HG02610 (cell line): ENCODE measurements around the gene CCT8.

Experiments used
- ATAC-seq: cut with Tn5 transposase; IDR thresholded peaks from one replicate; pipeline ENCODE4 v1.9.1; 2021; ENCODE audit warnings: mild to moderate bottlenecking, moderate library complexity; ENCODE audit not compliant: unreplicated experiment

The CCT8 gene, protein sequence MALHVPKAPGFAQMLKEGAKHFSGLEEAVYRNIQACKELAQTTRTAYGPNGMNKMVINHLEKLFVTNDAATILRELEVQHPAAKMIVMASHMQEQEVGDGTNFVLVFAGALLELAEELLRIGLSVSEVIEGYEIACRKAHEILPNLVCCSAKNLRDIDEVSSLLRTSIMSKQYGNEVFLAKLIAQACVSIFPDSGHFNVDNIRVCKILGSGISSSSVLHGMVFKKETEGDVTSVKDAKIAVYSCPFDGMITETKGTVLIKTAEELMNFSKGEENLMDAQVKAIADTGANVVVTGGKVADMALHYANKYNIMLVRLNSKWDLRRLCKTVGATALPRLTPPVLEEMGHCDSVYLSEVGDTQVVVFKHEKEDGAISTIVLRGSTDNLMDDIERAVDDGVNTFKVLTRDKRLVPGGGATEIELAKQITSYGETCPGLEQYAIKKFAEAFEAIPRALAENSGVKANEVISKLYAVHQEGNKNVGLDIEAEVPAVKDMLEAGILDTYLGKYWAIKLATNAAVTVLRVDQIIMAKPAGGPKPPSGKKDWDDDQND

DNA sequence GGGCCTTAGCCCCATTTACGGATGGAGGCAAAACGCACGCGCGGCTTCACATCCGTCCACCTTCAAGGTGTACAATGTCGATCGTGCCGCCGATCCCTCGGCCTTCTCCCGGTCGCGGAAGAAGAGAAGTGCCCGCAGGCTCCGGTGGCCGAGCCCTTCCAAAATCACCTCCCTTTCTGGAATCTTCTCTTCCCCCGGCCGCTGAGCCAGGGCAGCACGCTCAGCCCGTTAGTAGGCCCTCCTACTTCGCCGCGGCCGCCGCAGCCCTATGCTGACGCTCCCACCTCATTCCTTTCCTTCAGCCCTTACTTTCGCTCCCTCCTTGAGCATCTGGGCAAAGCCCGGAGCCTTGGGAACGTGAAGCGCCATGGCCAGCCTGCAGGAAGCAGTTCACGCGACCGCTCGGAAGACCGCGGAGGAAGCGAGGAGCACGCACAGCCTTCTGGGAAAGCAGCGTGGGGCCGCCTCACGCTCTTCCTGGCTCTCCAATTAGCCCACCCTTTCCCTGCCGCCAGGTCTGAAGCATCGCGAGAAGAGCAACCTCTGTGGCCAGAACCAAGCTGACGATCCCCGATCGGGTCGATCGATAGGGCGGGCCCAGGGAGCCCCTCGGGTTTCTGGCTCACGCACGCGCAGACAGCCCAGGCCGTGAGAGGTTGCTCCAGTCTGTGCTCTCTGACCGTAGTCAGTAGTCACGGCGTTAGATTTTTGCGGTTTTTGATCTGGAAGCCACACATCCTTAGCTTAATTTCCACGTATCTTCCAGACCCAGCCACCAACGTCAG is at the start of gene CCT8:
Gene CCT8, minus strand, starts transcription at position 427 of the 785 bp plus-strand sequence. Its CDS starts 58 bp downstream, at position 369.
- peak; percentile 85 for ATAC-seq

DNA sequence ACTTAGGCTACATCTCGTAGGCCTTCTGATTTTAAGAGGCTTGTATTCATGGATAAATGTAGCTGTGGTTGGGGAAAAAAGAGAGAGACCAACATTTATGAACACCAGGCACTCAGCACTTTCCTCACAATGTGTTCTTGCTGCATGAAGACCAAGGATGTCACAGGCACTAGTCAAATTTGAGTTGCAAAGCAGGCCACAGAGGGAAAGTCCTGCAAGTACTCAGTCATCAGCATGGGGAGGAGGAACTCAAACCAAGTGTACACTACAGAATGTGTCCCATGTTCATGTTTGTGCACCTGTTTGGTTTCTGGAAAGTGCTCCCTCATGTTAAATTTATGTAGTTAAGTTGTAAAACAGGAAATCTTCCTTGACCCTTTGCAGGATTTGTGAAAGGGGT is 48.3 kb upstream of the CCT8 start:
- peak; percentile 80 for ATAC-seq

DNA sequence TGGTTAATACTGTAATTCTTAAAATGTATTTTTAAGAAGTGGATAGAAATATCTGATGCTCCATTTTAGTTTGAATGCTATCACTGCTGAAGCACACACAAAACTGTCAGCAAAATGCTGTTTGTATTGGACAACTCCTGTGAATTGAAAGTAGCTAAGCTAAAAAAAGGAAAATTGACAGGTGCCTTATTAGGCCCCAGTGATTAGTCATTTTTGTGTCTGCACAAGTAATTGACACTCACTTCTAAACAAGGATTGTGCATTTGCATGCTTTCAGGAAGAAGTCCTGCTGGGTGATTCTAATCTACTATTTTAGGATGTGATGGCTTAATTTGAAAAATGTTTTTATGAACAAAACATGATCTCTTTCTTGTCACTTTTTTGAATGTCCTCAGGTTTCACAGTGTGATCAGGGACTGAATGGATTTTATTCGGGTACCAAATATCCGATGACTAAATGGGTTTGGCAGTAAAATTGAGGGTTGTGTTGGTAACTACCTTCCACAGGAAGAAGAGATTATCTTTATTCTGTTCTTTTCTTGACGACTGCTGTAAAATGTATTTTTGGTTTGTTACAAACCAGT is 44.0 kb upstream of the CCT8 start:
- peak; percentile 60 for ATAC-seq

DNA sequence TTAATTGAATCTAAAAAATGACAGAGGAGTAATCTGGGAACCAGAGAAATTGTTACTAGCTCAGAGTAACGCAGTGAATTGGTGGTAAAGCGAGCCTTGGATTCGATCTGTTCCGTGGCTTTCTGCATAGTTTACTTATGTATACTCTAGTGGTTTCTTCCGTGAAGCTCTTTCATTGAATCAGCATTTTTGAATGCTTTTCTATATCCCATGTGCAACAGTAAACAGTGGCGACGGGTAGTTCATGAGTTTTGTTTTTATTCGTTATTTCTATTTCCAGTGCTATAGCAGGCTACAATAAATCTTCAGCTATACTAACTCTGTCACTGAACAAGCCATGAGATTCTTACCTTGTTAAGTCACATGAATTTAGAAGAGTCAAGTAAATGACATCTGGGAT is 42.5 kb upstream of the CCT8 start:
- no peak for ATAC-seq

DNA sequence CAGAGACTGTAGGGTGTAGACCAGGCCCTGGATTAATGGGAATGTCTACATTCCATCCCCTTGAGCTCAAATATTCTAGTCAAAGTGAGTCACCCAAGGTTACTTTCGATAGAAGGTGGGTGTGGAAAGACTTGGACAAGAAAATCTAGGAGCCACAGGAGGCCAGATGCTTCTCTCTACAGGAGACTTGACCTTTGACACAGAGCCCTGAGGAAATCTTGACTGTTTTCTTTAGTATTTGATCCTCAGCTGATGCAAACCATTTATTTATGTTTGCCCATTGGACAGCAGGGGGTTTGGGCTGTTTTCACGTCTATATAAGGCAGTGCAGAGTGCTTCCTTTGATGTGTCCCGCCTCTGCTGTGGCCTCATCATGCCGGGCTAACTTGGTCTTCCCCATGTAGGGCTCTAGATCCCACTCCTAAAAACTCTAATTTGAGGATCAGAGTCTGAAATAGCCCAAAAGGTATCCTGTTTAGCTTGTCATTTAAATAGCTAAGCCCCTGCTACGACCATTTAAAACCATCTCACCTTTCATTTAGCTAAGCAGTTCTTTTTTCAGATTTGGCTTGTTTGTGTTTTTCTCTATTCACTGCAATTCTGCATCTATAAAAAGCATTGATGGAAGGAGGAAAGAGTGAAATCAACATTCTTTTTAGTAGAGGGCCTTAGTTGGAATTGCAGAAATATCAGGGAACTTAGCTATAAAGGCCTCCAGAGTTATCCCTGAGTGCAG is 41.5 kb upstream of the CCT8 start:
- no peak for ATAC-seq

DNA sequence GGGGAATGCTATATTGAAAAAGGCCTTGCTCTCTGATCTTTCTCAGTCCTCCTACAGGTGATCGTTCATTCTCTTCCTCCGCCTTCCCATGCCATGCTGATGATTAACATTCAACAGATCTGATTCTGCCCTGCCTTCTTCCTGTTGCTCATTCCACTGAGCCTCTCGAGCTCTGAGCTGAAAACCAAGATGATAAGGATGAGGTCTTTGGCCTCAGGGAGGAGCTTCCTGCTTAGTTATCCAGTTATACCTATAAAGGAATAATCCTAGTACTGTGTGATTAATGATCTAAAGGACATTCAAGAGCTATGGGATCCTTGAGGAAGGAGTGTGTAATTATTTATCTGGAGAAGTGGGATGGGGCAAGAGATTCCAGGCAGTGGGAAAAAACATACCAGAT is 31.8 kb upstream of the CCT8 start:
- ATAC-seq = no peak

DNA sequence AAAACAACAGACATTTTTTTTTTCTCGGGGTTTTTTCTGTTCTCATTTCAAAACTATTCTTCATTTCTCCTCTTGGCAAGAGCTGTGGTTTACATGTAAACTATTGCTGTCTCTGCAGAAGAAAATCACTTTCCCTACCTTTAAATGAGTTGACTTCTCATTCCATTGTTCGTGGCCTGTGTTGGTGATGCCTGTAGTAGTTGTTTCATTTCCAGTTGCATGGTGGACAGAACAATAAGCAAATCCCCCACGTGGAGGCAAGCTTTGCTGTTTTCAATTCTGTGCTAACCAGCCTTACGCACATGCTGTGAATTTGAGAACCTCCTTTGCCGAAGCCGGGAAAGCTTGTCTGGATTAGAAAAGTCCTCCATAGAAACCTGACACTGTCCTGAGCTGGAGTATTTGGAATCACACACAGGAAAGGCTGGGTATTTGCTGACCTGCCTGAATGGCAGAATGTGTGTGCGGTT is 30.8 kb upstream of the CCT8 start:
- ATAC-seq = peak; percentile 43

DNA sequence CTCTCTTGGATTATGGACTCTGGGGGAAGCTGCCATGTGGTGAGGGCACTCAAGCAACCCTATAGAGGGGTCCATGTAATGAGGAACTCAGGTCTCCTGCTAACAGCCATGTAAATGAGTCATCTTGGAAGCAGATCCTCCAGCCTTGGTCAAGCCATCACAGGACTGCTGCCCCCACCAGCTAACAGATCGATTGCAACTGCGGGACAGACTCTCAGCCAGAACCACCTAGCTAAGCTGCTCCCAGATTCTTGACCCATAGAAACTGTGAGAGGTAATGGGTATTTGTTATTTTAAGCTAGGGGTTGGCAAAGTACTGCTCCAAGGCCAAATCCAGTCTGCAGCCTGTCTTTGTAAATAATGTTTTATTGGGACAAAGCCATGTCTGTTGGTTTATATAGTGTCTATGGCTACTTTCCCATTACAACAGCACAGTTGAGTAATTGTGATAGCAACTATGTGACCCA is 29.4 kb upstream of the CCT8 start:
- no peak for ATAC-seq

DNA sequence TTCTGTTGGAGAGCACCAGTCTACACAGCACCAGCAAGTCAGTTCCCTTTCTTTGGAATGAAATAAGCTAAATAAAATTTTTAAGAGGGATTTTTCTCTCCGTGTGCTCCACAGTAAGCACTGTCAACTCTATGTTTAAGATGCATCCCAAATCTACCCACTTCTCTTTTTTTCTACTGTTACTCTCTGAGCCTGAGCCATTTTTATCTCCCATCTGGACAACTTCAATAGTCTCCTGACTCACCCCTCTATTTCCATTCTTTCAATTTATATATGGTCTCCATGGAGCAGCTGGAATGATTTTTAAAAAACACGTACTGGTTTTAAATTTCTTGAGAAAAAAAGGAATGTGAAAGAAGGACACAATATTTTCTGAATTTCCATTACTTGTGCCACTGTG is 24.7 kb upstream of the CCT8 start:
- ATAC-seq = no peak

DNA sequence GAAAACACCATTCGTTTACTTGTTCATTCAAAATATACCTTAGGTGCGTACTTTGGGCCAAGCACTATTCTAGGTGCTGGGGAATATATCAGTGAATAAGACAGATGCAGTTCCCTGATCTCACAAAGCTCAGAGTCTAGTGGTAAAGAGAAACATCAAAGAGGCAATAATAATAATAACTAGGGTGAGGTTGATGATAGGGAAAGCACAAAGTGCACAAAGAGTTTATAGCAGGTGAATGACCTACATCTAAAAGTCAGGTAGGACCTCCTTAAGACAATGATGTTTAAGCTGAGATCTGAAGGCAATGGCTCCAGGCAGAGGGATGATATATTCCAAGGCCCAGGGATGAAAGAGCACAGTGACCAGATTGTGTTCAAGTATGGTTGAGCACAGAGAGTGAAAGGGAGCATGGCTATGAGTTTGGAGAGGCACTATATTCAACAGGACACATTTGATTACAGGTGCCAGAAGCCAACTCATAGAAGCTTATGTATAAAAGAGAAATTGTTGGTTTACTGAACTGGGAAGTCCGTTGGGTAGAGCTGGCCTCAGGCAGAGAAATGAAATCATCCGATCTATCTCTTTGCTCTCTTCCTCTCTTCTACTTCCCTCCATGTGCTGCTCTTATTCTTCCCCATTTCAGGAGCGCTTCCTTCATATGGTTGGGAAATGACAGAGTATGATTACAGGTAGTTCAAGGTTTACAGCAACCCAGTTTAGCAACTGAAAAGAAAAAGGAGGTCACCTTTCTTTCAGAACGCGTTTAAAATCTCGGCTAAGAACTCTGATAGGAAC is 23.0 kb upstream of the CCT8 start:
- no peak for ATAC-seq

DNA sequence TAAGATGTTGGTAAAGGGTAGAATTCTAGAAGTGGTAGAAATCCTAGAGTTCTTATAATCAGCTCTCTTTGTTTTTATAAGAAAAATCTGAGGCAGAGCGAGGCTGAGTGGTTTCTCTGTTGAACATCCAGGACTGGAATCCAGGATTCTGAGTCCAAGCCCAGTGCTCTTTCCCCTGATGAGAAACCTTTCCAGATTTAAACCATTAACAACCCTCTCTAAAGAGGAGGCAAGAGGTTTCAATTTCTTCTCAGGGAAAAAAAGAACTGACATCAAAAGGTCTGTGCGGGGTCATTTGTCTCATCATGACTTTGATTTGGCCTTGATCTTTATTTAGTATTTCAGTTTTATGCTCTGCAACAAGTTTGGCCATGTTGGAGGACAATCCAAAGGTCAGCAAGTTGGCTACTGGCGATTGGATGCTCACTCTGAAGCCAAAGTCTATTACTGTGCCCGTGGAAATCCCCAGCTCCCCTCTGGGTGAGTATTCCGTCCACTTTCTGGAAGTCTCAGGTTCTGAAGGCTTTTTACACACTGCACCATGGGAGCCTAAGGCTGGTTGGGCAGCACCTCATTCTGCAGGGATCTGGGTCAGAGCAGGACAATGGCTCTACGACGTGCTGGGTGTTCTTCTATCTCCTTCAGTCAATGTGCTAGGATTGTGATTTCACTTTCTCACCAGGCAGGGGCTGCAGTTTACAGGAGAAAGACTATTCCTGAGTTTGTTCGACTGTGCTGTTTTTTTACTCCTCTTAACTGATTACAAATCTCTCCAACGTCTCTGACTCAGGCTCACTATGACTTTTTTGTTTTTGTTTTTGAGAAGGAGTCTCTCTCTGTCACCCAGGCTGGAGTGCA is 18.9 kb upstream of the CCT8 start:
- ATAC-seq = no peak

DNA sequence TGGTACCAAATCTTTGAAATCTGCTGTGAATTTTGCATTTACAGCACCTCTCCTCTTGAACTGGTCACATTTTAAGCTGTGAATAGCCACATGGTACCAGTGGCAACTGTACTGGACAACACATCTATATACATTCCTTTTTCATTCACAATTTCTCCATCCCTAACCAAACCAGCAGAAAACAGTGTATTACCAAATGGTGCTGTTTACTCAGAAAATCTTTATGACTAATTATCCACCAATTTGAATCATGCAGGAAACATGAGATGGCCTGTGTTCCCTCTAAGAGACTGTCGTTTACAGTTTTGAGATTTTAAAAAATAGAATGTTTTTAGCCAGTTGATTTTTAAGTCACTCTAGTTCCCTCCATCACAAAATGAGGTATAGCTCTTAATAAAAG is 17.6 kb upstream of the CCT8 start:
- ATAC-seq = no peak

DNA sequence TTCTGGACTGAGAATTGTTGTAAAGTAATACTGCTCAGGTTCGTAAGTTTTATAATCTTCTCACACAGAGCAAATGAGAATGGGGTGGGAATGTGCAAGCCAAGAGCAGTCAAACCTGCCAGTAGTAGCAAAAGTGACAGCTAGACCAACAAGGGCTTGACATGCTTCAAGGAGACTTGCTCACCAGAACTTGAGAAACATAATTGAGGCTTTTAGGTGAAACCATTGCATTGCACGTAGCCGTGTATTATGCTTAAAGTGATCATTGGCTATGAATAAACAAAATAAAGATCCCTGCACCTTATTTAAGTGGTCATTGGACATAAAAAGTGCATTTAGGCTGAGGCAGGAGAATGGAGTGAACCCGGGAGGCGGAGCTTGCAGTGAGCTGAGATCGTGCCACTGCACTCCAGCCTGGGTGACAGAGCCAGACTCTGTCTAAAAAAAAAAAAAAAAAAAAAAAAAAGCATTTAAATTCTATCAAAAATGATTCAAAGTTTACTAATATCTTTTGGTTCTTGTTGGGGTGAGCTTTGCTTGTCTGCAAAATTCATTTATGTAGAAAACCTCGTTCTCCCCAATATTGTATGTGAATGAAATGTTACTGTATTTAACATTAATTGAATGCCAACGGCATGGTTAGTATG is 11.8 kb upstream of the CCT8 start:
- ATAC-seq = no peak

DNA sequence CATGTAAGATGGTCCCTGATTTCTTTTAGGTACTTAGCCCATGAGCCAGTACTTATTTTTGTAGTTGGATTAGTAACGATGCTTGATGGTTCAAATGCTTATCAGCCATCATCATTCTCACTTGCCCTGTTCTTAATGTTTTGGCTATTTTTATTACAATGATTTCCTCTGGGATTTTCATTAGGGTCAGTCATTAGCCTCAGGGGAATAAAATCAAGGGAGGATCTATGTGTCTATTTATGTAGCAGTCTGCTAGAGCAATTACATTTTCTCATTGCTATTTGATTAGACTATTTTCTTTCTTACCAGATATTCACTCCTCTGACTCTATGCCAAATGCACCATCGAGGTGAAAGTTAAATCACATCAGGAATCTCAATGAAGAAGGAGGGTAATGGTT is 10.9 kb upstream of the CCT8 start:
- no peak for ATAC-seq

DNA sequence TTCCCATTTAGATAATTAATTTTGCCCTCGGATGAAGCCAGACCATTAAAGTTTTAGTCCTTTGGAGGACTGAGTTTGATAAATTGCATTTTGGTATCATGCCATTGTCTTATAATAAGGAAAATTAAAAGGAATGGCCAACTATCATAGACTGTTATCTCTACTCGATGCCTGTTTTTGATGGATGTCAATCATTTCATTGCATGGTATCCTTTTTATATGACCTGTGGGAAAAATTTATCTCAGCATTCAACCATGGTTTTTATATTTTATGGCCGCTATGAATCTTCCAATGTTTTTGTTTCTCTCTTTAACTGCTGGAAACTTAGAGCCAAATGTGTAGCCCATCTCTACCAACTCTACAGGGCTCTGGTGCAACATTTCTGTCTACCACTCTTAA is 9.9 kb upstream of the CCT8 start:
- ATAC-seq = no peak

DNA sequence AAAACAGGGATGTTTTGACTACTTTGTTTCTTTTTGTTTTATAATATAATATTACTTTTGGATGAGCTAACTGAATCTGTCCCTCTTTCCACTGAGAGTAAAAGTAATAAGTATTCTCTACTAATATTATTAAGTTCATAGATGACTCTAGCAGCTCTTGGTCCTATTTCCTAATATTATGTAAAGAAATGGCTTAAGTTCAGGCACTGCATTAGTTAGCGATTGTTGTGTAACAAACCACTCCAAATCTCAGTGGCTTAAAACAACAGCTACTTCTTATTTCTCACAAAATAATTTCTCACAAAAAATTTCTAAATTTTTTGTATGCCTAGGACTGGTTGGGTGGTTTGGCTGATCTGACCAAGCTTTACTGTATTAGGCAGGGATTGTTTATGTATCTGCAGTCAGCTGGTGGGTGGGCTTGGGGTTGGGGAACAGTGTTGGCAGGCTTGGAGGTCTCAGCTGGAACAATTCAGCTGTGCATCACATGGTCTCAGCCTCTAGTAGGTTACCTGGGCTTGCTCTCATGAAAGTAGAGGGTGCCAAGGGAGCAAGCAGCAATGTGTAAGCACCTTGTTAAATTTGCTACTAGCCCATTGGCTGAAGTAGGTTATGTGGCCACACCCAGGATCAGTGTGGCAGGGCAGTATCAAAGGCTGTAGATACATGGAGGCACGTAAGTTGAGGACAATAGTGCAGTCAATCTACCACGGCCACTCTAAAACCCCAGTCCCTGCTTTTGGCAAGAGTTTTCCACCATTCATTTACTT is 8.8 kb upstream of the CCT8 start:
- ATAC-seq = no peak

DNA sequence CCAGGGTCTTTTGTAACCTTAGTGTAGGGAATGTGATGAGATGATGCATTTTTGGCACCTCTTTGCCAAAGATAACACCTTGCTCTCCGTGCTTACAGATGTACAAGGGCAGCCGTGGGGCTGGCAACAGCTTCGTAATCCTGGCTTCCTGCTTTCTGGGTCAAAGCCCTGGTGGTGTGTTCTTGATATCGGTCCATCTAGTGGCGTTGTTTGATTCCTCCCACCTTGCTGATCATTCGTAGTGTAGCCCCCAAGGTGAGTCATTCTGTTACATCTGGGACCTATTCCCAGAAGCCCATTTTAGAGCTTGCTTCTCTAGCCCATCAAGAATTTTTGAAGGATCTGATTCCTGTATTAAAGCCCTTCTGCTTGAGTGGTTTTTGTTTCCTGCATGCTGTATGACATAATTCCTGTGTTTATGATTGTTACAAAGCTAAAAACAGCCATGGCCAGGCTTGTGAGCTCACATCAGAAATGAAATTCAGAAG is 7.0 kb upstream of the CCT8 start:
- peak; percentile 27 for ATAC-seq
